Measurements from ENCODE around the gene MUTYH. TPM values are rescaled to one million over a fixed set of nuclear protein-coding genes. Genes with fewer than 3 reads are reported as not detected.

The MUTYH gene
- total RNA-seq, 1 experiment from 2014 or later: 40.8 TPM

GRCh38 chr1:45321444-45321843 lies 18.8 kb downstream of the MUTYH start:
- H3K9me3 ChIP-seq (ENCODE audit: control insufficient read depth, insufficient read depth, low read depth, low read length): no peaks in the 10 kb centered on the region
- no TSS peak for BruUV-seq (replicated peaks)
- peaks cover 7% of the 10 kb centered on the region; the same call in 1 of the 2 replicates for H3K4me1 ChIP-seq (ENCODE audit: control insufficient read depth, insufficient read depth, low read length)
- in situ Hi-C loops (cut with HindIII; ENCODE audit: low pct_unique_long_range_greater_than_20kb, low sequenced_read_pairs) (no loop called here), intact Hi-C loops (cut with micrococcal nuclease; ENCODE audit: unreplicated experiment) (no loop called here)
- POLR2A ChIA-PET: no interaction called here
- TF ChIP-seq POLR2AphosphoS5 (IDR thresholded peaks at IDR 0.05; ENCODE audit: low read depth, low read length) (no peak), CTCF (IDR thresholded peaks at IDR 0.05) (no peak), SIN3A (IDR thresholded peaks at IDR 0.05; ENCODE audit: borderline replicate concordance, insufficient read depth, low read depth, low read length) (no peak), TCF7L2 (IDR thresholded peaks at IDR 0.05; ENCODE audit: low read depth, low read length) (no peak), REST (IDR thresholded peaks at IDR 0.05; ENCODE audit: insufficient read depth in 1 of 2, low read depth in 2 of 2, low read length in 1 of 2) (no peak)
- ATAC-seq (no peak), DNase-seq (ENCODE audit: low read depth, low spot score) (no peak)
- H3K27me3 ChIP-seq (ENCODE audit: control insufficient read depth, insufficient read depth, low read length): no peaks in the 10 kb centered on the region
- CTCF ChIA-PET: interaction anchor here (0.7 kb wide), 1 partner anchor 112 kb away, joined by 3 read pairs; no protein-coding TSS in a partner anchor
- no peaks in the 10 kb centered on the region for H3K36me3 ChIP-seq (ENCODE audit: control insufficient read depth, insufficient read depth, low read length)
- H3K27ac ChIP-seq (ENCODE audit: low read length): no peak overlapping the region
- no peak overlapping the region for H3K4me3 ChIP-seq (ENCODE audit: low read depth in 2 of 2, low read length in 2 of 2)

GRCh38 chr1:45319761-45320160 lies 20.5 kb downstream of the MUTYH start:
- Histone ChIP-seq H3K27me3 (ENCODE audit: control insufficient read depth, insufficient read depth, low read length) (no peaks in the 10 kb centered on the region), H3K9me3 (ENCODE audit: control insufficient read depth, insufficient read depth, low read depth, low read length) (no peaks in the 10 kb centered on the region), H3K4me1 (ENCODE audit: control insufficient read depth, insufficient read depth, low read length) (no peaks in the 10 kb centered on the region), H3K4me3 (ENCODE audit: low read depth in 2 of 2, low read length in 2 of 2) (no peak overlapping the region), H3K36me3 (ENCODE audit: control insufficient read depth, insufficient read depth, low read length) (no peaks in the 10 kb centered on the region), H3K27ac (ENCODE audit: low read length) (no peak overlapping the region)
- ChIA-PET POLR2A (no interaction called here), CTCF (no interaction called here)
- intact Hi-C loops (cut with micrococcal nuclease; ENCODE audit: unreplicated experiment): no loop called here
- no peak for TF ChIP-seq CTCF (IDR thresholded peaks at IDR 0.05)
- no peak for TF ChIP-seq REST (IDR thresholded peaks at IDR 0.05; ENCODE audit: insufficient read depth in 1 of 2, low read depth in 2 of 2, low read length in 1 of 2)
- TF ChIP-seq SIN3A (IDR thresholded peaks at IDR 0.05; ENCODE audit: borderline replicate concordance, insufficient read depth, low read depth, low read length): no peak
- TF ChIP-seq POLR2AphosphoS5 (IDR thresholded peaks at IDR 0.05; ENCODE audit: low read depth, low read length): no peak
- no peak for TF ChIP-seq TCF7L2 (IDR thresholded peaks at IDR 0.05; ENCODE audit: low read depth, low read length)
- no peak for ATAC-seq
- in situ Hi-C loops (cut with HindIII; ENCODE audit: low pct_unique_long_range_greater_than_20kb, low sequenced_read_pairs): no loop called here
- DNase-seq (ENCODE audit: low read depth, low spot score): no peak
- no TSS peak for BruUV-seq (replicated peaks)
